Parathyroid adenoma (tissue), 2 donors: ENCODE results near the gene FBXW8.

Source experiments
- H2AFZ ChIP-seq: fragments of 300-600 bp; sonication (generic); one replicate; pipeline ENCODE4 v1.7.0; 2017; ENCODE audit warnings: antibody characterized with exemption, mild to moderate bottlenecking
- H3K27ac ChIP-seq: fragments of 300-600 bp; sonication (generic); one replicate; pipeline ENCODE4 v1.7.0; 2017
- H3K27me3 ChIP-seq: fragments of 300-600 bp; sonication (generic); one replicate; pipeline ENCODE4 v1.7.0; 2017; ENCODE audit warnings: low read length; ENCODE audit not compliant: control insufficient read depth, insufficient read depth
- H3K36me3 ChIP-seq: fragments of 300-600 bp; sonication (generic); one replicate; pipeline ENCODE4 v1.7.0; 2017; ENCODE audit warnings: low read length; ENCODE audit not compliant: control insufficient read depth, insufficient read depth
- H3K4me1 ChIP-seq: fragments of 300-600 bp; sonication (generic); one replicate; pipeline ENCODE4 v1.7.0; 2017; ENCODE audit warnings: control low read depth
- H3K4me2 ChIP-seq: fragments of 300-600 bp; sonication (generic); one replicate; pipeline ENCODE4 v1.7.0; 2017; ENCODE audit warnings: low read length
- H3K4me3 ChIP-seq: fragments of 300-600 bp; sonication (generic); one replicate; pipeline ENCODE4 v1.7.0; 2017; ENCODE audit warnings: low read depth, low read length
- H3K79me2 ChIP-seq: fragments of 300-600 bp; sonication (generic); one replicate; pipeline ENCODE4 v1.7.0; 2017; ENCODE audit warnings: control low read depth
- H3K9ac ChIP-seq: fragments of 300-600 bp; sonication (generic); one replicate; pipeline ENCODE4 v1.7.0; 2017; ENCODE audit warnings: mild to moderate bottlenecking
- H3K9me3 ChIP-seq: fragments of 300-600 bp; sonication (generic); one replicate; pipeline ENCODE4 v1.7.0; 2017; ENCODE audit warnings: low read length; ENCODE audit not compliant: control insufficient read depth
- CTCF ChIP-seq: fragments of 300-600 bp; sonication (generic); IDR thresholded peaks from one replicate; pipeline ENCODE4 v1.7.0; 2017; ENCODE audit warnings: antibody characterized with exemption, mild to moderate bottlenecking
- donor health status: primary hyperparathyroidism.

FBXW8 gene

GRCh38 chr12:117025481-117026151 is 114.9 kb downstream of the FBXW8 start:
- peaks cover 2% of the 10 kb centered on the region for H3K79me2 ChIP-seq
- H3K36me3 ChIP-seq = no peaks in the 10 kb centered on the region
- H3K27me3 ChIP-seq = no peaks in the 10 kb centered on the region
- no peaks in the 10 kb centered on the region for H3K9me3 ChIP-seq
- peak overlapping the region; percentile 16 for H2AFZ ChIP-seq
- H3K9ac ChIP-seq = no peak overlapping the region
- H3K4me2 ChIP-seq = no peak overlapping the region
- H3K4me1 ChIP-seq = peaks cover 9% of the 10 kb centered on the region
- TF ChIP-seq CTCF = peak; percentile 93
- no peak overlapping the region for H3K4me3 ChIP-seq
- peak overlapping the region; percentile 24 for H3K27ac ChIP-seq

GRCh38 chr12:117026343-117026742 is 115.6 kb downstream of the FBXW8 start:
- H3K4me3 ChIP-seq = no peak overlapping the region
- no peak overlapping the region for H2AFZ ChIP-seq
- no peak for TF ChIP-seq CTCF
- no peaks in the 10 kb centered on the region for H3K36me3 ChIP-seq
- no peaks in the 10 kb centered on the region for H3K9me3 ChIP-seq
- no peak overlapping the region for H3K4me2 ChIP-seq
- H3K27me3 ChIP-seq = no peaks in the 10 kb centered on the region
- peaks cover 2% of the 10 kb centered on the region for H3K79me2 ChIP-seq
- no peak overlapping the region for H3K9ac ChIP-seq
- no peak overlapping the region for H3K27ac ChIP-seq
- H3K4me1 ChIP-seq = peaks cover 9% of the 10 kb centered on the region

GRCh38 chr12:117026921-117027250 is 116.1 kb downstream of the FBXW8 start:
- Histone ChIP-seq H3K27me3 (no peaks in the 10 kb centered on the region), H3K9me3 (no peaks in the 10 kb centered on the region), H3K9ac (no peak overlapping the region), H3K4me1 (peaks cover 9% of the 10 kb centered on the region), H3K4me3 (no peak overlapping the region), H3K79me2 (peaks cover 2% of the 10 kb centered on the region), H3K36me3 (no peaks in the 10 kb centered on the region), H3K4me2 (no peak overlapping the region), H2AFZ (no peak overlapping the region), H3K27ac (no peak overlapping the region)
- no peak for TF ChIP-seq CTCF

- TF ChIP-seq CTCF = no peak
- no peak overlapping the region for H3K4me2 ChIP-seq
- H3K36me3 ChIP-seq = no peaks in the 10 kb centered on the region
- no peak overlapping the region for H3K9ac ChIP-seq
- H3K4me3 ChIP-seq = no peak overlapping the region
- H2AFZ ChIP-seq = no peak overlapping the region
- no peak overlapping the region for H3K27ac ChIP-seq
- H3K9me3 ChIP-seq = no peaks in the 10 kb centered on the region
- H3K27me3 ChIP-seq = no peaks in the 10 kb centered on the region
- peaks cover 2% of the 10 kb centered on the region for H3K79me2 ChIP-seq
- peaks cover 10% of the 10 kb centered on the region for H3K4me1 ChIP-seq
Measured at GRCh38 chr12:117027251-117028086, 116.7 kb downstream of the FBXW8 start.
